ENCODE measurements around the gene OR12D1. TPM values are rescaled to one million over a fixed set of nuclear protein-coding genes. Genes with fewer than 3 reads are reported as not detected.

Gene OR12D1
- total and polyA plus RNA-seq, 2 donors from 2014 or later: not detected

DNA sequence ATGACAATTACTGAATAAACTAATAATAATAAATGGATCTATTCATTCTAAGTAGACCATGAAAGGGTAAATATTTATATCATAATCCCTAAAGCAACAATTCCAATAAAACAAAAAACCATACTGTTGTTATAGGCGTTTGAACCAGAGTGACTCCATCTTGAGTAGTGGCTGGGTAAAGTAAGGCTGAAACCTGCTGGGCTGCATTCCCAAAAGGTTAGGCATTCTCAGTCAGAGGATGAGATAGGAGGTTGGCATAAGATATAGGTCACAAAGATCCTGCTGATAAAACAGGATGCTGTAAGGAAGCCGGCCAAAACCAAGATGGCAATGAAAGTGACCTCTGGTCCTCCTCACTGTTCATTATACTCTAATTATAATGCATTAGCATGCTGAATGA, 50.6 kb downstream of the OR12D1 start:
- H3K4me3 ChIP-seq (ENCODE audit: low read length in 3 of 3): no peak overlapping the region
- intact Hi-C loops (cut with DNase I): no loop called here
- FAIRE-seq: no peak
- no peaks in the 10 kb centered on the region for H3K27me3 ChIP-seq (ENCODE audit: control insufficient read depth, insufficient read depth, low read length)
- TF ChIP-seq, protein P1, sequence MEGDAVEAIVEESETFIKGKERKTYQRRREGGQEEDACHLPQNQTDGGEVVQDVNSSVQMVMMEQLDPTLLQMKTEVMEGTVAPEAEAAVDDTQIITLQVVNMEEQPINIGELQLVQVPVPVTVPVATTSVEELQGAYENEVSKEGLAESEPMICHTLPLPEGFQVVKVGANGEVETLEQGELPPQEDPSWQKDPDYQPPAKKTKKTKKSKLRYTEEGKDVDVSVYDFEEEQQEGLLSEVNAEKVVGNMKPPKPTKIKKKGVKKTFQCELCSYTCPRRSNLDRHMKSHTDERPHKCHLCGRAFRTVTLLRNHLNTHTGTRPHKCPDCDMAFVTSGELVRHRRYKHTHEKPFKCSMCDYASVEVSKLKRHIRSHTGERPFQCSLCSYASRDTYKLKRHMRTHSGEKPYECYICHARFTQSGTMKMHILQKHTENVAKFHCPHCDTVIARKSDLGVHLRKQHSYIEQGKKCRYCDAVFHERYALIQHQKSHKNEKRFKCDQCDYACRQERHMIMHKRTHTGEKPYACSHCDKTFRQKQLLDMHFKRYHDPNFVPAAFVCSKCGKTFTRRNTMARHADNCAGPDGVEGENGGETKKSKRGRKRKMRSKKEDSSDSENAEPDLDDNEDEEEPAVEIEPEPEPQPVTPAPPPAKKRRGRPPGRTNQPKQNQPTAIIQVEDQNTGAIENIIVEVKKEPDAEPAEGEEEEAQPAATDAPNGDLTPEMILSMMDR (IDR thresholded peaks at IDR 0.05; ENCODE audit: borderline replicate concordance, extremely low read depth, insufficient read depth): no peak
- H3K36me3 ChIP-seq (ENCODE audit: control insufficient read depth in 2 of 3, insufficient read depth in 3 of 3, low read length in 3 of 3): no peaks in the 10 kb centered on the region
- H3K9ac ChIP-seq (ENCODE audit: low read length in 3 of 3): no peak overlapping the region
- H3K27ac ChIP-seq (ENCODE audit: low read depth in 2 of 2, low read length in 2 of 2): no peak overlapping the region
- DNase-seq: no peak
- no peaks in the 10 kb centered on the region for H3K9me3 ChIP-seq (ENCODE audit: control insufficient read depth in 2 of 3, insufficient read depth in 1 of 3, low read length in 3 of 3)
- H3K4me1 ChIP-seq (ENCODE audit: control insufficient read depth in 2 of 3, insufficient read depth in 2 of 3, low read depth in 1 of 3, low read length in 3 of 3): no peaks in the 10 kb centered on the region

- no peak overlapping the region for H3K4me3 ChIP-seq (ENCODE audit: low read length in 3 of 3)
- H3K27me3 ChIP-seq (ENCODE audit: control insufficient read depth, insufficient read depth, low read length): no peaks in the 10 kb centered on the region
- no peak overlapping the region for H3K9ac ChIP-seq (ENCODE audit: low read length in 3 of 3)
- intact Hi-C loops (cut with DNase I): no loop called here
- H3K4me1 ChIP-seq (ENCODE audit: control insufficient read depth in 2 of 3, insufficient read depth in 2 of 3, low read depth in 1 of 3, low read length in 3 of 3): no peaks in the 10 kb centered on the region
- no peak overlapping the region for H3K27ac ChIP-seq (ENCODE audit: low read depth in 2 of 2, low read length in 2 of 2)
- H3K36me3 ChIP-seq (ENCODE audit: control insufficient read depth in 2 of 3, insufficient read depth in 3 of 3, low read length in 3 of 3): no peaks in the 10 kb centered on the region
- FAIRE-seq (no peak), DNase-seq (no peak)
- H3K9me3 ChIP-seq (ENCODE audit: control insufficient read depth in 2 of 3, insufficient read depth in 1 of 3, low read length in 3 of 3): no peaks in the 10 kb centered on the region
- TF ChIP-seq, protein P1 (IDR thresholded peaks at IDR 0.05; ENCODE audit: borderline replicate concordance, extremely low read depth, insufficient read depth): no peak
These were observed 51.1 kb downstream of the OR12D1 start for GRCh38 chr6:29465801-29466200.

GRCh38 chr6:29466241-29466640, 51.5 kb downstream of the OR12D1 start:
- TF ChIP-seq, protein P1 (IDR thresholded peaks at IDR 0.05; ENCODE audit: borderline replicate concordance, extremely low read depth, insufficient read depth): no peak
- no peaks in the 10 kb centered on the region for H3K4me1 ChIP-seq (ENCODE audit: control insufficient read depth in 2 of 3, insufficient read depth in 2 of 3, low read depth in 1 of 3, low read length in 3 of 3)
- intact Hi-C loops (cut with DNase I): no loop called here

More at GRCh38 chr6:29466241-29466640, 51.5 kb downstream of the OR12D1 start:
- Histone ChIP-seq H3K4me3 (ENCODE audit: low read length in 3 of 3) (no peak overlapping the region), H3K9ac (ENCODE audit: low read length in 3 of 3) (no peak overlapping the region), H3K27me3 (ENCODE audit: control insufficient read depth, insufficient read depth, low read length) (no peaks in the 10 kb centered on the region), H3K36me3 (ENCODE audit: control insufficient read depth in 2 of 3, insufficient read depth in 3 of 3, low read length in 3 of 3) (no peaks in the 10 kb centered on the region), H3K27ac (ENCODE audit: low read depth in 2 of 2, low read length in 2 of 2) (no peak overlapping the region), H3K9me3 (ENCODE audit: control insufficient read depth in 2 of 3, insufficient read depth in 1 of 3, low read length in 3 of 3) (no peaks in the 10 kb centered on the region)
- no peak for FAIRE-seq
- DNase-seq: no peak

Other genes with a start within 250 kb of the OR12D1 start
- not detected for gene OR2J2, start 244.0 kb upstream of the OR12D1 start, total RNA-seq
- not detected for gene OR2J2, start 244.0 kb upstream of the OR12D1 start, polyA plus RNA-seq (ENCODE audit: insufficient read depth, low read depth, low replicate concordance)
- not detected for gene OR14J1, start 113.2 kb upstream of the OR12D1 start, total RNA-seq
- not detected for gene OR14J1, start 113.2 kb upstream of the OR12D1 start, polyA plus RNA-seq (ENCODE audit: insufficient read depth, low read depth, low replicate concordance)
- gene OR5V1, start 46.1 kb upstream of the OR12D1 start, total RNA-seq: not detected
- gene OR5V1, start 46.1 kb upstream of the OR12D1 start, polyA plus RNA-seq (ENCODE audit: insufficient read depth, low read depth, low replicate concordance): not detected
- gene OR12D3, start 39.6 kb upstream of the OR12D1 start, total RNA-seq: not detected
- gene OR12D3, start 39.6 kb upstream of the OR12D1 start, polyA plus RNA-seq (ENCODE audit: insufficient read depth, low read depth, low replicate concordance): not detected
- gene OR12D2, start 19.3 kb upstream of the OR12D1 start, total RNA-seq: not detected
- not detected for gene OR12D2, start 19.3 kb upstream of the OR12D1 start, polyA plus RNA-seq (ENCODE audit: insufficient read depth, low read depth, low replicate concordance)
- not detected for gene OR10C1, start 24.4 kb downstream of the OR12D1 start, total RNA-seq
- not detected for gene OR10C1, start 24.4 kb downstream of the OR12D1 start, polyA plus RNA-seq (ENCODE audit: insufficient read depth, low read depth, low replicate concordance)
- gene OR11A1, start 42.1 kb downstream of the OR12D1 start, total RNA-seq: not detected
- gene OR11A1, start 42.1 kb downstream of the OR12D1 start, polyA plus RNA-seq (ENCODE audit: insufficient read depth, low read depth, low replicate concordance): not detected
- gene OR2H1, start 42.2 kb downstream of the OR12D1 start, total RNA-seq: not detected
- not detected for gene OR2H1, start 42.2 kb downstream of the OR12D1 start, polyA plus RNA-seq (ENCODE audit: insufficient read depth, low read depth, low replicate concordance)
- gene MAS1L, start 73.0 kb downstream of the OR12D1 start, total RNA-seq: not detected
- not detected for gene MAS1L, start 73.0 kb downstream of the OR12D1 start, polyA plus RNA-seq (ENCODE audit: insufficient read depth, low read depth, low replicate concordance)
- gene UBD, start 144.8 kb downstream of the OR12D1 start, total RNA-seq: 33.5 TPM
- gene UBD, start 144.8 kb downstream of the OR12D1 start, polyA plus RNA-seq (ENCODE audit: insufficient read depth, low read depth, low replicate concordance): 16.9 TPM
- not detected for gene OR2H2, start 170.2 kb downstream of the OR12D1 start, total RNA-seq
- gene OR2H2, start 170.2 kb downstream of the OR12D1 start, polyA plus RNA-seq (ENCODE audit: insufficient read depth, low read depth, low replicate concordance): not detected
- gene GABBR1, start 218.3 kb downstream of the OR12D1 start, total RNA-seq: 46.7 TPM
- 12.7 TPM for gene GABBR1, start 218.3 kb downstream of the OR12D1 start, polyA plus RNA-seq (ENCODE audit: insufficient read depth, low read depth, low replicate concordance)
- not detected for gene MOG, start 242.2 kb downstream of the OR12D1 start, total RNA-seq
- not detected for gene MOG, start 242.2 kb downstream of the OR12D1 start, polyA plus RNA-seq (ENCODE audit: insufficient read depth, low read depth, low replicate concordance)

All from kidney (tissue), 14 donors.